Measurements from ENCODE around the gene MUC5AC.
"Not testable (repeated sequence)": the region's sequence is repeated elsewhere in the genome, so short reads cannot be mapped to it uniquely, and the experiment has no call there.

Gene MUC5AC

GRCh38 chr11:1237851-1238250 is 80.1 kb downstream of the MUC5AC start:
- TF ChIP-seq CTCF (conservative IDR thresholded peaks at IDR 0.05; ENCODE audit: low read depth, low read length), result no peak

DNA sequence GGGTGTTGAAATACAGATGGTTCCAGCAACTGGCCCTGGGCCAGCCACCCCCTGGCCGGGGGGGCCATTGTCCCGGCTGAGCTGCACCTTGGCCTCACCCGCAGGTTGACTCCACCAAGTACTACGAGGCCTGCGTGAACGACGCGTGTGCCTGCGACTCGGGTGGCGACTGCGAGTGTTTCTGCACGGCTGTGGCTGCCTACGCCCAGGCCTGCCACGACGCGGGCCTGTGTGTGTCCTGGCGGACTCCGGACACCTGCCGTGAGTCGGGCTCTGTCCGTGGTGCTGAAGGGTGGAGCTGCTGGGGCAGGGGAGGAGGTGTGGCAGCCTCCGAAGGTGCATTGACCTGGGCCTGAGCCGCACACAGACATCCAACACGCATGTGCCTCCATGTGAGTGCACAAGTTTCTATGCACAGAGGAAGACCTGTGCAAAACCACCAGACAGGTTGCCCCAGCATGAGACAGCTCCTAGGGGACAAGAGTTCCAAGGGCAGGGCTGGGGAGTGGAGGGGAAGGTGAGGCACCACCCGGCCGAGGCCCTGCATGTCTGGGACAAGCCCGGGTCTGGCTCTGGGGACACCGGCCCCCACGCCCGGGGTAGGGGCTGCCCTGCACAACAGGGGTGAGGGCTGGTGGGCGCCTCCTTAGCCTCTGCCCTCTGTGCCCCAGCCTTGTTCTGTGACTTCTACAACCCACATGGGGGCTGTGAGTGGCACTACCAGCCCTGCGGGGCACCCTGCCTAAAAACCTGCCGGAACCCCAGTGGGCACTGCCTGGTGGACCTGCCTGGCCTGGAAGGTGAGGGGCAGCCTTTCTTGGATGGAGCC is 81.2 kb downstream of the MUC5AC start:
- no peak for TF ChIP-seq CTCF (conservative IDR thresholded peaks at IDR 0.05; ENCODE audit: low read depth, low read length)
- DNase-seq (ENCODE audit: low read depth), result no peak
- no peak overlapping the region for H3K4me3 ChIP-seq (ENCODE audit: low read depth, low read length)

More at GRCh38 chr11:1237851-1238250, 80.1 kb downstream of the MUC5AC start:
- DNase-seq (ENCODE audit: low read depth), result no peak
- H3K4me3 ChIP-seq (ENCODE audit: low read depth, low read length), result no peak overlapping the region

GRCh38 chr11:1239596-1240205 is 81.9 kb downstream of the MUC5AC start:
- no peak overlapping the region for H3K4me3 ChIP-seq (ENCODE audit: low read depth, low read length)
- no peak for DNase-seq (ENCODE audit: low read depth)
- no peak for TF ChIP-seq CTCF (conservative IDR thresholded peaks at IDR 0.05; ENCODE audit: low read depth, low read length)

GRCh38 chr11:1240771-1241170 is 83.0 kb downstream of the MUC5AC start:
- no peak overlapping the region for H3K4me3 ChIP-seq (ENCODE audit: low read depth, low read length)
- TF ChIP-seq CTCF (conservative IDR thresholded peaks at IDR 0.05; ENCODE audit: low read depth, low read length), result no peak
- DNase-seq (ENCODE audit: low read depth), result no peak

- no peak overlapping the region for H3K4me3 ChIP-seq (ENCODE audit: low read depth, low read length)
- no peak for TF ChIP-seq CTCF (conservative IDR thresholded peaks at IDR 0.05; ENCODE audit: low read depth, low read length)
- no peak for DNase-seq (ENCODE audit: low read depth)
Observed at GRCh38 chr11:1241706-1242105, 84.0 kb downstream of the MUC5AC start.

- no peak for DNase-seq (ENCODE audit: low read depth)
- no peak for TF ChIP-seq CTCF (conservative IDR thresholded peaks at IDR 0.05; ENCODE audit: low read depth, low read length)
- no peak overlapping the region for H3K4me3 ChIP-seq (ENCODE audit: low read depth, low read length)
Observed at GRCh38 chr11:1242289-1242688, 84.5 kb downstream of the MUC5AC start.

- not testable (repeated sequence) for DNase-seq (ENCODE audit: low read depth); H3K4me3 ChIP-seq (ENCODE audit: low read depth, low read length)
Observed at GRCh38 chr11:1242751-1243150, 85.0 kb downstream of the MUC5AC start.

- not testable (repeated sequence) for DNase-seq (ENCODE audit: low read depth); H3K4me3 ChIP-seq (ENCODE audit: low read depth, low read length)
Observed at GRCh38 chr11:1243521-1243920, 85.8 kb downstream of the MUC5AC start.

GRCh38 chr11:1244557-1244956 is 86.8 kb downstream of the MUC5AC start:
- not testable (repeated sequence) for H3K4me3 ChIP-seq (ENCODE audit: low read depth, low read length); DNase-seq (ENCODE audit: low read depth)

- DNase-seq (ENCODE audit: low read depth); H3K4me3 ChIP-seq (ENCODE audit: low read depth, low read length): not testable (repeated sequence)
Observed at GRCh38 chr11:1245717-1246116, 88.0 kb downstream of the MUC5AC start.

- not testable (repeated sequence) for DNase-seq (ENCODE audit: low read depth); H3K4me3 ChIP-seq (ENCODE audit: low read depth, low read length)
Observed at GRCh38 chr11:1246301-1246700, 88.5 kb downstream of the MUC5AC start.

All from choroid plexus epithelial cell (primary cell).